K562 (cell line): Measurements from ENCODE around the gene PM20D1. TPM values are rescaled to one million over a fixed set of nuclear protein-coding genes. Genes with fewer than 3 reads are reported as not detected.

Experiments used
- ATAC-seq: fragments of 200-7000 bp; cut with Tn5 transposase; 3 replicates; pipeline ENCODE4 v1.9.1; 2020; ENCODE audit warnings: moderate library complexity
- BruUV-seq: library from RNA; stranded (reverse); fragments of 400-500 nt; replicated peaks from 2 replicates; lab custom pipeline; 2021; lab: Mats Ljungman, UMichigan
- CTCF ChIA-PET: fragments of 300-600 bp; formaldehyde crosslinking; extraction: SDS; loops from one replicate; lab custom pipeline; 2021; ENCODE audit warnings: low intra/inter-chr PET ratio; lab: Yijun Ruan, JAX
- POLR2A ChIA-PET: fragments of 300-600, 350-650 bp; sonication (Branson Sonifier 250); formaldehyde crosslinking; extraction: SDS; loops from one replicate; lab custom pipeline; 2021; ENCODE audit warnings: antibody characterized with exemption, inconsistent platforms; lab: Yijun Ruan, JAX
- DNase-seq, 4 experiments: peaks; one replicate each; pipeline versions ENCODE4 v3.0.0 to v3.0.0-alpha.2; 2011 to 2018; ENCODE audit warnings: low spot score in 3 of 4, mixed read lengths in 3 of 4; ENCODE audit errors: extremely low read depth in 1 of 4
- FAIRE-seq: peaks from 2 replicates; lab custom pipeline; 2011; peaks lifted over from hg19 to GRCh38; lab: Jason Lieb, UNC
- H2AFZ ChIP-seq: 2 replicates; pipeline ENCODE4 v1.6.0; 2011; ENCODE audit warnings: low read depth, low read length, control low read depth, inconsistent platforms
- H3K27ac ChIP-seq: fragments of 200-600 bp; 3 replicates; pipeline ENCODE4 v1.8.0; 2011; ENCODE audit warnings: low read depth, mild to moderate bottlenecking, control low read depth, inconsistent platforms, low read length, moderate library complexity, mixed read lengths; ENCODE audit errors: extremely low read depth
- H3K27me3 ChIP-seq, 2 experiments: fragments of 300-600 bp in 1 of 2; 2 replicates in 1 of 2; 3 replicates in 1 of 2; pipeline versions ENCODE4 v1.6.0 to v1.8.0; 2011; ENCODE audit warnings: inconsistent platforms in 2 of 2, low read length in 2 of 2, mild to moderate bottlenecking in 1 of 2, mixed read lengths in 1 of 2, moderate library complexity in 1 of 2; ENCODE audit not compliant: control insufficient read depth in 2 of 2, insufficient read depth in 2 of 2
- H3K36me3 ChIP-seq: fragments of 300-600 bp; 3 replicates; pipeline ENCODE4 v1.8.0; 2011; ENCODE audit warnings: mild to moderate bottlenecking, low read length, inconsistent platforms; ENCODE audit not compliant: control insufficient read depth, insufficient read depth
- H3K4me1 ChIP-seq, 2 experiments: fragments of 200-600 bp in 1 of 2; replicated peaks in 1 of 2; 2 replicates in 1 of 2; 3 replicates in 1 of 2; pipeline versions ENCODE4 v1.5.1 to v1.8.0; 2011; ENCODE audit warnings: inconsistent platforms in 2 of 2, low read length in 2 of 2, mild to moderate bottlenecking in 1 of 2, mixed read lengths in 1 of 2, moderate library complexity in 1 of 2; ENCODE audit not compliant: control insufficient read depth in 2 of 2, insufficient read depth in 2 of 2
- H3K4me2 ChIP-seq: 2 replicates; pipeline ENCODE4 v1.6.1; 2011; ENCODE audit warnings: low read length, control low read depth, inconsistent platforms, mixed read lengths; ENCODE audit not compliant: insufficient read depth
- H3K4me3 ChIP-seq: fragments of 200-600 bp; sonication (generic), shearing (Covaris generic); 2 replicates; pipeline ENCODE4 v1.5.1; 2016; ENCODE audit warnings: control low read depth, inconsistent platforms
- H3K79me2 ChIP-seq: fragments of 200-600 bp; 3 replicates; pipeline ENCODE4 v1.8.0; 2011; ENCODE audit warnings: low read length, inconsistent platforms; ENCODE audit not compliant: control insufficient read depth, insufficient read depth
- H3K9ac ChIP-seq, 2 experiments: 2 replicates each; pipeline versions ENCODE4 v1.6.0 to v1.6.1; 2011; ENCODE audit warnings: low read depth in 2 of 2, low read length in 2 of 2, control low read depth in 1 of 2, inconsistent platforms in 1 of 2, mild to moderate bottlenecking in 1 of 2, mixed read lengths in 1 of 2; ENCODE audit not compliant: insufficient read depth in 1 of 2
- H3K9me1 ChIP-seq: one replicate; pipeline ENCODE4 v1.6.0; 2011; ENCODE audit warnings: inconsistent platforms, mild to moderate bottlenecking, low read length, moderate library complexity; ENCODE audit not compliant: control insufficient read depth, insufficient read depth
- H3K9me3 ChIP-seq: replicated peaks from 2 replicates; pipeline ENCODE4 v1.5.1; 2011; ENCODE audit warnings: low read depth, low read length, inconsistent platforms; ENCODE audit not compliant: control insufficient read depth, insufficient read depth
- H4K20me1 ChIP-seq: replicated peaks from 2 replicates; pipeline ENCODE4 v1.6.1; 2011; ENCODE audit warnings: low read length, inconsistent platforms, mixed read lengths; ENCODE audit not compliant: control insufficient read depth, insufficient read depth
- CTCF ChIP-seq, 3 experiments: IDR thresholded peaks in 2 of 3; conservative IDR thresholded peaks in 1 of 3; 2 replicates each; pipeline ENCODE4 v1.5.1; 2011 to 2012; ENCODE audit warnings: low read length in 3 of 3, mild to moderate bottlenecking in 3 of 3, control low read depth in 2 of 3, improper control_type of control experiment in 1 of 3, inconsistent platforms in 1 of 3, low read depth in 1 of 3, mixed read lengths in 1 of 3, moderate library complexity in 1 of 3; ENCODE audit not compliant: insufficient read depth in 2 of 3
- CTCFL ChIP-seq: IDR thresholded peaks from 2 replicates; pipeline ENCODE4 v1.6.1; 2011; ENCODE audit warnings: borderline replicate concordance, low read depth, mild to moderate bottlenecking, moderate library complexity, low read length; ENCODE audit not compliant: insufficient read depth, poor library complexity, severe bottlenecking
- IFI16 ChIP-seq: fragments of 250-450 bp; sonication (Bioruptor Pico); IDR thresholded peaks from 2 replicates; pipeline ENCODE4 v2.1.2; 2022; ENCODE audit warnings: mild to moderate bottlenecking, inconsistent platforms
- WGBS: fragments of 100-300 bp; shearing (Covaris generic); methylation state at CpG from one replicate; pipeline ENCODE4 v1.1.6; 2016; ENCODE audit warnings: low coverage, mixed read lengths; ENCODE audit not compliant: insufficient coverage; ENCODE audit errors: missing lambda C conversion rate; 5-methylcytosine and 5-hydroxymethylcytosine counted together
- in situ Hi-C: fragments of 300-500 bp; cut with MboI; formaldehyde crosslinking; loops from 4 replicates; pipeline ENCODE4 v1.15.0; 2018; ENCODE audit warnings: inconsistent platforms, mixed read lengths
- intact Hi-C: fragments of 100-400 bp; cut with micrococcal nuclease; formaldehyde crosslinking; loops from 2 replicates; pipeline ENCODE4 v1.14.2; 2022
- polyA plus RNA-seq, 8 experiments: library from polyadenylated mRNA; depleted of rRNA in 4 of 8; stranded (reverse) in 5 of 8; unstranded in 3 of 8; fragments of >200 nt; fragmentation: Nextera tagmentation in 2 of 8; fragmentation: Illumina TruSeq in 1 of 8; extraction: Ambion mirVana in 2 of 8; extraction: Trizol in 1 of 8; gene quantifications; 2 replicates each; pipeline versions ENCODE4 v1.2.1 to v1.2.3, GENCODE V29; 2011 to 2014; ENCODE audit warnings: inconsistent platforms in 1 of 8, missing spikeins in 1 of 8
- total RNA-seq, 7 experiments: library from RNA; depleted of rRNA in 6 of 7; stranded (reverse); fragments of >200 nt in 6 of 7; fragmentation: Illumina TruSeq in 2 of 7; extraction: Trizol in 2 of 7; gene quantifications; 2 replicates each; pipeline versions ENCODE4 v1.2.1 to v1.2.3, GENCODE V29; 2011 to 2021; ENCODE audit warnings: low replicate concordance in 1 of 7

PM20D1 gene
- total and polyA plus RNA-seq, 9 of the 15 experiments (the other 6 are each of a cell fraction or from before 2014, with no cell fraction given): not detected

GRCh38 chr1:205810448-205811157 lies 39.3 kb downstream of the PM20D1 start:
- Histone ChIP-seq H2AFZ (no peak overlapping the region), H3K9me3 (no peaks in the 10 kb centered on the region), H3K9me1 (no peaks in the 10 kb centered on the region), H3K9ac (peak overlapping the region in 1 of 2 experiments; percentile 18; a peak in 1 of 4 replicates), H3K27me3 (no peaks in the 10 kb centered on the region), H3K27ac (no peak overlapping the region), H3K4me1 (peaks cover 32 to 41% of the 10 kb centered on the region in 2 experiments; a peak in 4 of 5 replicates), H3K4me3 (no peak overlapping the region), H4K20me1 (peaks cover 28% of the 10 kb centered on the region), H3K4me2 (peak overlapping the region; percentile 94; the same call in 1 of the 2 replicates), H3K36me3 (peaks cover 22% of the 10 kb centered on the region; the same call in 2 of the 3 replicates), H3K79me2 (peaks cover 40% of the 10 kb centered on the region)
- WGBS: 97% methylated on average over 12 of the region's 12 CpGs
- TF ChIP-seq CTCFL (peak; percentile 32), CTCF (IDR thresholded peaks at IDR 0.05 in 2 of 3, conservative IDR thresholded peaks at IDR 0.05 in 1 of 3; ENCODE audit: insufficient read depth in 2 of 3, low read depth in 1 of 3, low read length in 3 of 3) (peak; percentile 40 to 52 (median 42); a peak in 5 of 6 replicates), IFI16 (CRISPR knock-in tag) (no peak)
- ChIA-PET POLR2A (interaction anchor here (0.6 to 2.7 kb wide), 8 partner anchors 9 to 300 kb away, joined by 3 to 15 read pairs (median 4); partner anchors contain the start of genes CTSE and RAB29), CTCF (no interaction called here)
- in situ Hi-C loops: no loop called here
- DNase-seq: peak in 2 of 4 experiments; percentile 43 to 52
- BruUV-seq: no TSS peak
- intact Hi-C loops: loop anchor here (2.0 to 5.0 kb wide), 2 partner anchors 20 to 97 kb away; no protein-coding TSS in a partner anchor
- ATAC-seq: peak; percentile 13; the same call in 2 of the 3 replicates
- FAIRE-seq: peak; percentile 44
